Muscle of back (tissue), 11 donors: ENCODE results near the gene DSTYK. TPM values are rescaled to one million over a fixed set of nuclear protein-coding genes. Genes with fewer than 3 reads are reported as not detected.
"Not testable (repeated sequence)": the region's sequence is repeated elsewhere in the genome, so short reads cannot be mapped to it uniquely, and the experiment has no call there.

Experiments used
- DNase-seq, 3 donors: peaks; one replicate each; pipeline versions ENCODE4 v3.0.0 to v3.0.0-alpha.2; 2013
- polyA plus RNA-seq, 10 donors: library from polyadenylated mRNA; unstranded; fragments of 120-200 nt; gene quantifications; one replicate each; pipeline ENCODE4 v1.2.1, GENCODE V29; 2013; ENCODE audit not compliant: insufficient read length in 10 of 10

Gene DSTYK
- polyA plus RNA-seq, 10 donors = 4.9 to 8.8 (median 7.5) TPM

GRCh38 chr1:205220421-205220820 lies 8.9 kb upstream of the DSTYK start:
- DNase-seq = no peak

DNA sequence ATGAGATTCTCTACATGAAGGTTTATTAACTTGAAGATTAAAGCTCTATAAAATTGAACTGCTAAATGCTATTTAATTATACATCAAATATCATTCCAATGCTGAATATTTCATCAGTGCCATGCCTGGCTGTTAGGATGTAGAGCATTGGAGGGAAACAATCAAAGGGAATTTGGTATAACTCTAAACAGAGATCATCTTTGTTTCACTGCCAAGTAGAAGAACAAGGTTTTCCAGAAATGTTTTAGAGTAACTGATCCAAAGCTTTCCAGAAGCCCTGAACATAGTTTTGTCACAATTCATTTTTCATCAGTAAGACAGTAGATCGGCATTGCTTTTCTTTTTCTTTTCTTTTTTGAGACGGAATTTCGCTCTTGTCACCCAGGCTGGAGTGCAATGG lies 5.9 kb upstream of the DSTYK start:
- no peak for DNase-seq

DNA sequence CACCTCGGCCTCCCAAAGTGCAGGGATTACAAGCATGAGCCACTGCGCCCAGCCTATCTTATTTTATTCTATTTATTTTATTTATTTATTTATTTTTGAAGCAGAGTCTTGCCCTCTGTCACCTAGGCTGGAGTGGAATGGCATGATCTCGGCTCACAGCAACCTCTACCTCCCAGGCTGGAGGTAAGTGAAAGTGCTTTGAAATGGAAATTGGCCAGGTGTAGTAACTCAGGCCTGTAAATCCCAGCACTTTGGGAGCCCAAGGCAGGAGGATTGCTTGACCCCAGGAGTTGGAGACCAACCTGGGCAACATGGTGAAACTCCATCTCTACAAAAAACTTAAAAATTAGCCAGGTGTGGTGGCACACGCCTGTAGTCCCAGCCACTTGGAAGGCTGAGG lies 5.1 kb upstream of the DSTYK start:
- no peak for DNase-seq

GRCh38 chr1:205214756-205215155 lies 3.3 kb upstream of the DSTYK start:
- no peak for DNase-seq

- no peak for DNase-seq
These were observed 486 bp upstream of the DSTYK start for GRCh38 chr1:205211839-205212536.

DNA sequence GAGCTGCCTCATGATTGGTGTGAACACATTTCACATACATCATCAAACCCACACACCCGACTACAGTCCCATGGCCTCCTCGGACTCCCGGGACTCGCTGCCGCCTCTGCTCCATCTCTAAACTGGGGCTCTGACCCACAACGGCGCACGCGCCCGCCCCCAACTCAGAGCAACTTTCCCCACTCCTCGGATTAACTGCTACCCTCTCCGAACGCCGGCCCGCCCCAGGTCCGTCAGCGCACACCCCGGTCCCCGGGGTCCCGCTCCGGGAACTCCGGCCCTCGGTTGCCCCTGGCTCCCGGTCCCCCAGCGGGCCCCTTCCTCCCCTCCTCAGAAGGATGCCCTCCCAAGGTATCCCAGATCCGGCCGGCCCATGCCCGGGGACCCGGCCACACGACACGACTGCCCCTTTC lies 740 bp downstream of the DSTYK start:
- DNase-seq = no peak

DNA sequence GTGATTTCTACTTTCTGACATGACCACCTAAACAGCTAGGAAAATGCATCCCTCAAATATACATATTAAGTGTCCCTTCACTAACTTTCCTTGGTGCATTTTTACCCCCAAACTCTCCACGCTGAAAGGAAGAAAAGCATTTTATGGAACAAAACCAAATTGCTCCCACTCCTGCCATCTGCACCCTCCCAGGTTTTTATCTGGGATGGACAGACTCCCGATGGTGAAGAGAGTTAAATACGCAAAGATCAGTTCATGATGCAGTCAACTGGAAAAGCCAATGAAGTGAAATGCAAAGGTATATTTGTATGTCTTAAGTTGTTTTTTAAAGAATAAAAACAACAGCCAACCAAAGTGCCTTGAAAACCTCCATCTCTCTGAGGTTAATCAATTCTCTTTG lies 2.7 kb downstream of the DSTYK start:
- no peak for DNase-seq

GRCh38 chr1:205205055-205205454 lies 6.4 kb downstream of the DSTYK start:
- DNase-seq = no peak

- no peak for DNase-seq
These were observed 7.0 kb downstream of the DSTYK start for GRCh38 chr1:205204552-205204951.

GRCh38 chr1:205199931-205200299 lies 11.6 kb downstream of the DSTYK start:
- no peak for DNase-seq

GRCh38 chr1:205199090-205199930 lies 12.2 kb downstream of the DSTYK start:
- no peak for DNase-seq

DNA sequence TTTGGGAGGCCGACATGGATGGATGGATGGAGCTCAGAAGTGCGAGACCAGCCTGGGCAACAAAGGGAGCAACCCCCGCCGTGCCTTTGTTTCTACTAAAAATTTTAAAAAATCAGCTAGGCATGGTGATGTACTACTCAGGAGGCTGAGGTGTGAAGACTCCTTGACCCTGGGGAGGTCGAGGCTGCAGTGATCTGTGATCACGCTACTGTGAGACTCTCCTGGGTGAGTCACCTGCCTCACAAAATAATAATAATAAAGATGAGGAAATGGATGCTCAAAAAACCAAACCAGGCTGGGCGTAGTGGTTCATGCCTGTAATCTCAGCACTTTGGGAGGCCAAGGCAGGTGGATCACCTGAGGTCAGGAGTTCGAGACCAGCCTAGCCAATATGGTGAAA lies 19.2 kb downstream of the DSTYK start:
- no peak for DNase-seq

GRCh38 chr1:205191622-205192021 lies 19.9 kb downstream of the DSTYK start:
- DNase-seq = no peak

DNA sequence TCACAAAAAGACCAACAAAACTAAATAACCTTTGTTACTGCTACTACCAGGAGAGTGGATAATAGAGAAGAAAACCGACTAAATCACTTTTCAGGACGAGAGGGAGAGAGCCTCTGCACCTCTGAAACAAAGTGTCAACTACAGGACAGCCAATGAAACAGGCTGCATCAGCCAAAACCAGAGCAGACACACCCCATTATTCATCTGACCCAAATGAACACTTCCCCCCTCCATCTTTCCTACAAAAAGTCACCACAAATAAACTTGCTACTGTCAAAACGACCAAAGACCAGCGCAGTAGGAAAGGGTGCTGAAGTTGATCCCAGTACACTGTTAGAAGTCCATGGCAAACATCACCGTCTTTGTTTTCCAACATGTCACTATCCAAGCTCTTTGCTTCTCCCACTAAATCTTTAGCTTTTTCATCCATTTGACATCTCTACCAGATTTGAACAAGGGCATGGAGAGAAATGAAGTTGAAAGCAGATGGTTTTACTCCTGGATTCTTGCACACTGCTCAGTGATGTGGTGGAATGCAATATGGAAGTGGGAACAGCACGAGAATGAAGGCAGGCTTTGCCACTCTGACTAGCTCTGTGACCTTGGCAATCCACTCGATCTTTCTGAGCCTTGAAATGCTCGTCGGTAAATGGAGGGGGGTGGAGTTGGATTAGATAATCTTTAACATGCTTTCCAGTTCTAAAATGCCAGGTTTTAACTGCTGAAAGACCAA lies 20.5 kb downstream of the DSTYK start:
- no peak for DNase-seq

GRCh38 chr1:205189131-205189530 lies 22.4 kb downstream of the DSTYK start:
- DNase-seq = no peak

DNA sequence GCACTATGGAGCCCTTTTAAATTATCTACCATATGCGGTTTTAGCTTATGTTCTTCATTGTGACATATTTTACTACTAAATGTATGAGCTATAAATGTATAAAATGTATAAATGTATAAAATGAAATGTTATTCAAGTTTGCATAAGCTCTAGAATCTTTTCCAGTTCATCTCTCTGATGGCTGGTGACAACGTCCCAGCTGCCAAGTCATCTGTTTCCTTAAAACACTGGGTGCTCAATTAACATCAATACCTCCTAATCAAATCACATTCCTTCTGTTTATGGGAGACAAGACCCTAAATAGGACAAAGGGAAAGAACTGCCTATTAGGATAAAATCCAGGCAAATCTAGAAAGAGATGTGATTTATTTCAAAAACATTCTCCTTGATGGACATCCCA lies 22.9 kb downstream of the DSTYK start:
- no peak for DNase-seq

GRCh38 chr1:205188098-205188497 lies 23.4 kb downstream of the DSTYK start:
- no peak for DNase-seq

GRCh38 chr1:205187420-205187819 lies 24.1 kb downstream of the DSTYK start:
- no peak for DNase-seq

- no peak for DNase-seq
These were observed 25.3 kb downstream of the DSTYK start for GRCh38 chr1:205186191-205186590.

DNA sequence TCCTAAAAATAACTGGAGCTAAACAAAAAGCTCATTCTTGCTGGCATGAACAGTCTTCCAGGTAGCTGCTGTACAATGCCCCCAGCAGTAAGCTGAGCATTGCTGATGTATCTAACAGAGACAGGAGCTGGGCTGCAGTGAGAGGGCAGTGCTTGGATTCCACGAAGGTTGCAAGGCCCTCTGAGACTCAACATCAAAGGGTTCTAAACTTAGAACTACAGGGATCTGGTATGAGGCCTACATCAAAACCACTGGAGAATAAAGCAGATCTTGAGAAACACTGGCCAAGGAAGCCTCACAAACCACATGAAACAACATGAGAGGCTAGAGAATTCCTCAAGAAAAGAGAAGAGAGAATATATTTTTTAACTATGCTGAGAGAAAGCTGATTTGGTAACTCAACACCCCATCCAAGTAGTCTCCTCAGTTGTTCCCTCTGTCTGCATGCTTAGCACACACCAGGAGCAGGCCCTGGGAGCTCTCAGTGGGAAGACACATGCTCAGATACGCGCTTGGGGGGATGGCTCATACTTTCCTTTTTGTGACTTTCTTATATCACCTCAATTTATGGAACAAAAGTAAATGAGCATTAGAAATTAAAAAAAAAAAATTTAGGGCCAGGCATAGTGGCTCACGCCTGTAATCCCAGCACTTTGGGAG lies 27.7 kb downstream of the DSTYK start:
- DNase-seq = peak; percentile 5 to 30 (median 20)

DNA sequence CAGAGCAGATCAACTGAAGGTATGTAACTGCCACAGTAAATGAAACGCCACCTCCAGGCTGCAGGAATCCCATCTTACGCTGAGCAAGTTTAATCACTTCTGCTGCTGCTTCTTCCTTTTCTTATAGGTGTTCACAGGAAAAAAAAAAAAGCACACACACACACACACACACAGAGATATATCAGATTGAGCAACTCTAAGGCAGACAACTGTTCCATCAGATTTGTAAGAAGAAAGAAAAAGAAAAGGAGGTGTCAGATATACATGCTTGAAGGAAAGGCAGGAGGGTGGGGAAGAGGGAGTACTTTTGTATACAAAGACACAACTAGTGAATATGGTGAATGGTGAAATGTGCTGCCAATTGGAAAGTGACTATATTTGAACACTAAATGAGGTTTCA lies 28.6 kb downstream of the DSTYK start:
- DNase-seq = no peak

GRCh38 chr1:205180331-205180730 lies 31.2 kb downstream of the DSTYK start:
- not testable (repeated sequence) for DNase-seq
